ENCODE results near the gene CELA2B.
"Not testable (repeated sequence)": the region's sequence is repeated elsewhere in the genome, so short reads cannot be mapped to it uniquely, and the experiment has no call there.

Gene CELA2B

DNA sequence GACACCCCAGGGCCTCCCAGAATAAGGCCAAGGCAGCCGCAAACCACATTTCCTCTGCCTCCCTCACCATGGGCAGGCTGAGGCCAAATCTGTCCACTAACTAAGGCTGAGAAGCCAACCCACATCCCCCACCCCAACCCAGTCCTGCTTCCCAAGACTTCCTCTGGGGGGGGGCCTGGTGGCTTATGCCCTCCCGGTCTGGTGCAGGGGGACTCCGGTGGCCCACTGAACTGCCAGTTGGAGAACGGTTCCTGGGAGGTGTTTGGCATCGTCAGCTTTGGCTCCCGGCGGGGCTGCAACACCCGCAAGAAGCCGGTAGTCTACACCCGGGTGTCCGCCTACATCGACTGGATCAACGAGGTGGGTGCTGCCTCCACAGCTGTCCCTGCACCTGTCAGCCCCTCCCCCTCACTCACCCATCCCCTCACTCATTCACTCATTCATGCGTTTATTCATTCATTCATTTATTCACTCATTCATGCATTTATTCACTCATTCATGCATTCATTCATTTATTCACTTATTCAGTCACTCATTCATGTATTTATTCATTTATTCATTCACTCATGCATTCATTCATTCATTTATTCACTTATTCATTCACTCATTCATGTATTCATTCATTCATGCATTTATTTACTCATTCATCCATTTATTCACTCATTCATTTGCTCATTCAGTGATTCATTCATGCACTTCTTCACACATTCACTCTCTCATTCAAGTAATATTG is 30.3 kb upstream of the CELA2B start:
- no peak for DNase-seq

DNA sequence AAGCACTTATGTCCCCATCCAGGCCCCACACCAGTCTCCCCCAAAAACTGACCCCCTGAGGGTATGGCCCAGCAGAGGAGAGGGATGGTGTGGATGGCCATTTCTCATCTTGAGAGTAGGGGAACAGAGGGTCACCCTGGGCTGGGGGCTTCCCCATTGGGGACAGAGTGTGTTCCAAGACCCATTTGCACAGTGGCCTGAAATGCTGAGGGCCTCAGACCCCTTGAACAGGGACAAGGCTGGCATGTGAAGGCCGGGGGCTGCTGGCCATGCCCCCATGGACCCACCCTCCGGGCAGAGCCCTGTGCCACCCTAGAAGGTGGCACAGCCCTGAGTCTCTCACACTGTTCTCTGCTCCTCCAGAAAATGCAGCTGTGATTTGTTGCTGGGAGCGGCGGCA is 29.7 kb upstream of the CELA2B start:
- DNase-seq = no peak

DNA sequence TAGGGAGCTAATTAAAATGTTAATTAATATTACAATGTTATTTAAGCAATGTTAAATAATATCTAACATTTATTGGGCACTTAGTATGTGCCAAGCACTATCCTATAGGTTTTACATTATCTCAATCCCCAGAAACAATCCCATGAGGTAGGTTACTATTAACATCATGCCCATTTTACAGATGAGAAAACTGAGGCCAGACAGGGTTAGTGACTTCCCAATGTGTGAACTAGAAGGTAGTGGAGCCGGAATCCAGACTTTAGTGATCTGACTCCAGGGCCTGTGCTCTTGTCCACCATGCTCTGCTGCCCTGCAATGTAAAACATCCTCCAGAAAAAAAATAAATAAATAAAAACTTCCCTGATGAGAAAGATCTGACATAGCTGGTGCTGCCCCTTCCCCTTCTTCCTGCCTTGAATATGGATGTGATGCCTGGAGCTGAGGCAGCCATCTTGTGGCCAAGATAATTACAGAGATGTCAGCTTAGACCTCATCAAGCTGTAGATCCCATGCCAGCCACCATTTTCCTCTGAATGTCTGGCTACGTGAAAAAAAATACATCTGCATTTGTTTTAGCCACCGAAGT is 26.9 kb upstream of the CELA2B start:
- DNase-seq = no peak

DNA sequence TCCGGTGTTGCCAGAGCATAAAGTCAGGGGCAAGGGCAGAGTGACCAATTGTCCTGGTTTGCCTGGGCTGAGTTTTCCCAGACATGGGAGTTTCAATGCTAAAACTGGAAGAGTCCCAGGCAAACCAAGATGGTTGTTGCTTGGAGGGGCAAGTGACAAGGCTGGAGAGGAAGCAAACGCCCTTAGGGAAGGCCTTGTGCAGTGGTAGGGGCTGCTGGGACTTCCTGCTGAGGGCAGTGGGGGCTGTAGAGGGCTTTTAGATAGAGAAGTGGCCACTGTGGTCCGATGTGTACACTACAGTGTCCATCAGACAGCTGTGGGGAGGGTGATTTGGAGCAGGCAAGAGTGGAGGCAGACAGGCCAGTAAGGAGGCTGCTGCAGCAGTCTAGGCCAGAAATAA is 26.3 kb upstream of the CELA2B start:
- no peak for DNase-seq

DNA sequence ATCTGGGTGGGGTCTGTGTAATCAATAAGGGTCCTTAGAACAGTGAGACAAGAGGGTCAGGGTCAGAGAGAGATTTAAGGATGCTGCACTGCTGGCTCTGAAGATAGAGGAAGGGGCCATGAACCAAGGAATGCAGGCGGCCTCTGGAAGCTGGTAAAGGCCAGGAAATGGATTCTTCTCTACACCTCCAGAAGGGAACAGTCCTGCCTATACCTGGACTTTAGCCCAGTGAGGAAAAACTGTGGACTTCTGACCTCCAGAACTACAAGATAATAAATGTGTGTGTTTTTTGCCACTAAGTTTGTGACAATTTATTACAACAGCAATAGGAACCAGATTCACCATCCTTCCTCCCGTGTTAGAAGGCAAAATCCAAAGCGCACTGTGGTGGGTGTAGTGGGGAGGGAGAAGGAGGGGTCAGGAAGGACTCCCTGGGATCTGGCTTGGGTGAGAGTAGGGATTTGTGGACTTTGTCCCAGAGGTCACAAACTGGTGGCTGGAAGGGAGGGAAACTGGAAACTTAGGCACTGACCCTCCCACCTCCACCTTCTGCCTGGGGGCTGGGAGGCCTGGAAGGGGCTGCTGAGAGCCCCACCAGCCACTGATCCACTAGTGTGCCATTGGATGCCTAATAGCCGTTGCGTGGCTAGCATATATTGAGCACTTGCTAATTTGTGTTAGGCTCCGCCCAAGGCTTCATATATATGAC is 24.7 kb upstream of the CELA2B start:
- no peak for DNase-seq

DNA sequence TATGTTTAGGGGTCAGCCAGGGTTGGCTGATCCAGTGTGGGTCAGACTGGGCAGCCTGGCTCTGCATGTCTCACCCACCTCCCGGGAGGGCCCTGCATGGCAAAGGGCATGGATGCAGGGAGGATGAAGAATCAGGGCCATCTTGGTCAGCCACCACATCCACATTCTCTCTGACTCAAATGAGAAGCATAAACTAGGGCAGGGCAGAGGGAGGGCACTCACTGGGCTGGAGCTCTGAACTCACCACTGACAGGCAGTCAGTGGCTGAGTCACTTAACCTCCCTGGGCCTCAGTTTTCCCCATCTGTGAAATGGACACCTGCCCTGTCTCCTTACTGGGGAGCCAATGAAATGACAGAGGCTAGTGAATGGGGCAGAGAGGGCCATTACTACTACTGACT is 23.7 kb upstream of the CELA2B start:
- DNase-seq = no peak

DNA sequence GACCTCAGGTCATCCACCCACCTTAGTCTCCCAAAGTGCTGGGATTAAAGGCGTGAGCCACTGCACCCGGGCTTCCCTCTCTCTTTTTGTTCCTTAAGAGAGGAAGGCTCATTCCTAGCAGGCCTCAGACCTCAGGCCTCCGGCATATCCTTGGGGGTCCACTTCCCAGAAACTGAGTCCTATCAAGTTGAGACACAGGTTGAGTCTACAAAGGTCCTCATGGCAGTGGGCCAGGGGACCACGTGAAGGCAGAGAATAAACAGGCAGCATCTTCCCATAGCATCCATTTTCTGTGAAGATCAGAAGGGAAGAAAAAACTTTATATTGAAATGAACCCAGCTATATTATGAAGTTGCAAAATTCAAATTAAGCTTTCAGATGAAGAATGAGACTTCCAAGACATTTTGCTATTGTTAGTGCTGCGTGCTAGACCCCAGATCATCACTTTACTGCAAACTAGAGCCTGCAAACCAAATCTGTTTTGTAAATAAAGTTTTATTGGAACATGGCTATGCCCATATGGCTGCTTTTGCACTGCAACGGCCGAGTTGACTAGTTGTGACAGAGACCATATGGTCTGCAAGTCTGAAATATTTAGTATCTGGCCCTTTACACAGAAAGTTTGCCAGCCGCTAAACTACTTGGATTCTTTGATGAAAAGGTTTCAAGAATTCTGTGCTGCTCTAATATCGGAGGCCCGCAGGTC is 22.9 kb upstream of the CELA2B start:
- no peak for DNase-seq

DNA sequence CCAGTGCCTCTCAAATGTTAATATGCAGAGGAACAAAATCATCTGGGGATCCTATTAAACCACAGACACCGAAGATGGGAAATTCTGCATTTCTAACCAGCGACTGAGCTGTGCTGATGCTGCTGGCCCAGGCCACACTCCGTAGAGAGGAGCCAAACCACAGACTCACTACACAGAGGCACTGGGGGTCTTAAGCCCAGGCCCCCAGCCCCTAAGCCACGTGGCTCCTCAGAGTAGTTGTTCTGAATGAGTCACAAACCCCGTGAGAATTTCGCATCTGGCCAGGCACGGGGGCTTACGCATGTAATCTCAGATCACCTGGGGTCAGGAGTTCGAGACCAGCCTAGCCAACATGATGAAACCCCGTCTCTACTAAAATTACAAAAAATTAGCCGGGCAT is 22.2 kb upstream of the CELA2B start:
- no peak for DNase-seq

DNA sequence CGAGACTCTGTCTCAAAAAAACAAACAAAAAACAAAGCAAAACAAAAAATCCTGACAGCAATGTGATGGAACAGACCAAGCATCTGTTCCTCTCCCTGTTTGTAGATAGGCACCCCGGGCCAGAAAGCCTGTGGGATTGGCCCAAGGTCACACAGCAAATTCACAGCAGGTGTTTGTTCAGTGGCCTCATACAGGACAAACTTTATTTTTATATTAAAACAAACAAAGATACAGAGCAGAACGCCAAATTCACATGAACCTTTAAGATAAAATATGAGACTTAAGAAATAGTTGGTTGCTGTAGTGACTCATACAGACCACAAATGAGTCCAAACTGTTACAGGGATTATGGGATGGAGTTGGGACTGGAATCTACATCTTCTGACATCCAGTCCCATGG is 21.6 kb upstream of the CELA2B start:
- no peak for DNase-seq

DNA sequence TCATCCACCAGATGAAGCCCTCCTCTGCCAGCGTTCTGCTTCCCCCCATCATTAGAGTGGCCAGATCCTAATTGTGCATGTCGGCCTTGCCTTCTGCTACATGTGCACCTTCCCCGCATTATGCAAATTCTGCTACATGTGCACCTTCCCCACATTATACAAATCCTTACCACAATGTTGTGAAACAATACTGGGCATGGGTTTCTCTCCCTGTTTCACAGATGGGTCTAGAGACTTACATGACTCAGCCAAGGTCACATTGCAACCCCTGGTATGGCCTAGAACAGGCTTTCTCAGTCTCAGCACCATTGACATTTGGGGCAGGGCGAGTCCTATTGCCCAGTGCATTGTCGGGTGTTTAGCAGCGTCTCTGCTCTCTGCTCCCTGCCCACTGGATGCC is 20.4 kb upstream of the CELA2B start:
- DNase-seq = no peak

DNA sequence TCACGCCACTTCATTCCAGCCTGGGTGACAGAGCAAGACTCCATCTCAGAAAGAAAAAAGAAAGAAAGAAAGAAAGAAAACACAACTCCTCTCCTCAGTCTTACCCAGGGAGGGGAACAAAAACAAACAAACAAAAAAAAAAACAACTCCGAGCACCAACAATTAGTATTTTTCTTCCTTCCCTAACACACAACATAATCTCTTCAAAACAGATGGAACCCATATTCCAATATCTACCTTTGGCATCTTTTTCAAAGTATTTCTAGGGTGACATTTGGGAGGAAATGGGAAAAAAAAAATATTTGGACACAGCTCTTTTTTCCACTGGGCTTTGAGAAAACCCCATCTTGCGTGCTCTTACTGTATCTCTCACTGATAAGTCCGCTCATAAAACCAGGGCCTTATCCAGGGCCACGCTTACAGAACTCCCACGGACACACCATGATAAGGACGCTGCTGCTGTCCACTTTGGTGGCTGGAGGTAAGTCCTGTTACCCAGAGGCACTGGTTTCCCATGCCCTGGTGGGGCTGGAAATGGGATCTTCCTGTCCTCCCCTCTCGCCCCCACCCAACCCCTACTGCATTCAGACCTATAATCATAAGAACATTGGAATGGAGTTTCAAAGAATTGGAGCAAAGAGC is 19.5 kb upstream of the CELA2B start, which contains the start of gene CELA2A:
CELA2A (plus strand) TSS at position 420 of the 642 bp plus-strand sequence; CDS start at position 442, 22 bp downstream.
- DNase-seq = no peak

DNA sequence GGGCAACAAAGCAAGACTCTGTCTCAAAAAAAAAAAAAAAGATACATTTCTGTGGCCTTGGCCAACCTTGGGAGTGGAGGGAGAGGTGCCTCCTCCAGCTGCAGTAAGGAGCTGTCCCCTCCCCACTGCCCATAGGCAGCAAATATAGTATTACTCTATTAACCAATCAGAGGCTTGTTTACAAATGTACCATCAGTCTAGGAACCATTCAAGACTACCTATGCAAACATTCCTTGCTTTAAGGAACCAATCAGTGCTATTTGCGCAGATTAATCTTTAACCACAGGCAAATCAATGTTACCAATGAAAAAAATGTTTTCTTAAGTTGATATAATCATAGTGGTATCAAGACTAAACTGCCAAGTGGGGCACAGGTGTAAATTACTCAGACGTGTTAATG is 18.3 kb upstream of the CELA2B start:
- no peak for DNase-seq

DNA sequence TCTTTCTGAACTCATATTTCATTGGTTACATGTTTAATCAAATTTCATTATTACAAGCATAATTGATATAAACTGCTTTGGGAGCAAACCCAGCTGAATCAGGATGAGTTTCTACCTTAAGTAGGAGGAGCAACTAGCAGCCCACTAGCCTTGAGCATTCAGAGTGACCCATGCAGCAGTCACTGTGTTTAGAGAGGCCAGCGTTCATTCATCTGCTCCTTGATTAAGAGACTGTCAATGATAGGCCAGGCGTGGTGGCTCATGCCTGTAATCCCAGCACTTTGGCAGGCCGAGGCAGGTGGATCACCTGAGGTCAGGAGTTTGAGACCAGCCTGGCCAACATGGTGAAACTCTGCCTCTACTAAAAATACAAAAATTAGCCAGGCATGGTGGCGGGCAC is 17.5 kb upstream of the CELA2B start:
- not testable (repeated sequence) for DNase-seq

DNA sequence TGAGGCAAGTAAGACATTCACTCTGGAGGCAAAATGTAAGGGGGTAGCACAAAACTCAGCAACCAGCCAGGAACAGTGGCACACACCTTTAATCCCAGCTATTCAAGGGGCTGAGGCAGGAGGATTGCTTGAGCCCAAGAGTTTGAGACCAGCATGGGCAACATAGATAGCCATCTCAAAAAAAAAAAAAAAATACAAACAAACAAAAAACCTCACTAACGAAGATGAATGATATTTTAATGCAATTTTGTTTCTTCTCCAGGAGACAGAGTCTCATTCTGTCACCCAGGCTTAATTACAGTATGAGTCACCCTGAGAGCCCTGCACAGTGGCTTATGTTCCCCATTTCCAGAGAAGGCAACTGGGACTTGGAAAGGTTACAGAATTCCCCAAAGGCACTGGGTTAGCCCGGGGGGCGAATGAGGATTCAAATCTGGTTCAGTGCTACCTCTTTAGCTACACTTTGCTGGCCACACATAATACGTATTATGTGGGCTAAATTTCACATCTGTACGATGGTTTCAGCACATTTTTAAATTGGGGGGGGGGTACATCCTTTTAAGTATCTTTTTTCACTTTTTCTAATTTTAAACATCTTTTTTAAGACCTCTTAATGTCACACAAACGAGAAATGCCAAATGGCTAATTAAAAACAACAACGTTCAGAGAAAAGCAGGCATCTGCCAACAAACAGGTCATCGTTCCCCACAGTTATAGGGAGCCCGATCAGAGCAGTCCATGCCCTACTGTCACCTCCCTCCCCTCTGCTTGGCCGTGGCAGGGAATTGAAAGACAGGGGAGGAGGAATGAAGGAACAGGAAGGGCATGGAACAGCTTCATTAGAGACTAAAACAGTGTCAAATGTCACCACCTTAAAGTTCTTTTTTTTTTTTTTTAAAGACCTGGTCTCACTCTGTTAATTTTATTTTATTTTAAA is 15.9 kb upstream of the CELA2B start:
- DNase-seq = no peak

DNA sequence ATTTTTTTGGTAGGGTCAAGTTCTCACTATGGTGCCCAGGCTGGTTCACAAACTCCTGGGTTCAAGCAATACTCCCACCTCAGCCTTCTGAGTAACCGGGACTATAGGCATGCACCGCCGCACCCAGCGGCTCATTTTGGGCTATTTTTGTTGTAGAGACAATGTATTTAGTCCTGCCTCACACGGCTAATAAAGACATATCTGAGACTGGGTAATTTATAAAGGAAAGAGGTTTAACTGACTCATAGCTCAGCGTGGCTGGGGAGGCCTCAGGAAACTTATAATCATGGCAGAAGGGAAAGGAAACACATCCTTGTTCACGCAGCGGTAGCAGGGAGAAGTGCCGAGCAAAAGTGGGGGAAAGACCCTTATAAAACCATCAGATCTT is 15.2 kb upstream of the CELA2B start:
- no peak for DNase-seq

DNA sequence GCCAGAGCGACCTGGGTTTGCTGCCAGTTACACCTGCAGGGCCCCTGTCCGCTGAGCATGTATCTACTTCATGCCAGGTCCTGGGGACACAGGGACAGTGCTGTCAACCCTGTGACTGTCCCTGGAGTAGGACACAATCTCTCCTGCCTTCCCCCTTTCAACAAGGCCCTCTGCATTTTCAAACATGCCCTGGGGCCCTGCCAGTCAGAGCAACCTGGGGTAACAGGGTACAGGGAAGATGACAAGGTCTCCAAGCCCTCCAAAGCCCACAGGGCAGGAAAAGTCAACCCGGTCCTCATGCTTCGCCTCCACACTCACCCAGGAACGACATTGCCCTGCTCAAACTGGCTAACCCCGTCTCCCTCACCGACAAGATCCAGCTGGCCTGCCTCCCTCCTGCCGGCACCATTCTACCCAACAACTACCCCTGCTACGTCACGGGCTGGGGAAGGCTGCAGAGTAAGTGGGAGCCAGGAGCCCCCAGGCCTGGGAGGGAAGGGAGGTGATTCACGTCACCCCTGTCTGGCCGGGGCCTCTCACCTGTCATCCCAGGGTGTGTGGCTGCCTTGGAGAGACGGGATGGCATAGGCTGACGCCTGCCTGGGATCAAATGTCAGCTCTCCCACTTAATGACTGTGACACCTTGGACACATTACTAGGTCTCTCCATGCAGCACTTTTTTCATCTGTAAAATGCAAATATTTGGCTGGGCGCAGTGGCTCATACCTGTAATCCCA is 12.7 kb upstream of the CELA2B start:
- DNase-seq = not testable (repeated sequence)

DNA sequence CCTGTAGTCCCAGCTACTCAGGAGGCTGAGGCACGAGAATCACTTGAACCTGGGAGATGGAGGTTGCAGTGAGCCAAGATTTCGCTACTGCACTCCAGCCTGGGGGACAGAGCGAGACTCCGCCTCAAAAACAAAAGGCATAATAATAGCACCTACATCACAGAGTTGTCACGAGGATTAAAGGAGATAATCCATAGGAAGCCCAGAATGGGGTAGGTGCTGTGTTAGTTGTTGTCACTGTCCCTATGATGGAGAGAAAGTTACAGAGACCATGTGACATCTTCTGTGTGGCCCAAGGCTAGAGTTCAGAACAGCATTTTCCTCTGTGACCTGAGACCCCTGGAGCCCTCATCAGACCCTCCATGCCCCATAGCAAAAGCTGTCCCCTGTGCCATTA is 12.0 kb upstream of the CELA2B start:
- DNase-seq = not testable (repeated sequence)

DNA sequence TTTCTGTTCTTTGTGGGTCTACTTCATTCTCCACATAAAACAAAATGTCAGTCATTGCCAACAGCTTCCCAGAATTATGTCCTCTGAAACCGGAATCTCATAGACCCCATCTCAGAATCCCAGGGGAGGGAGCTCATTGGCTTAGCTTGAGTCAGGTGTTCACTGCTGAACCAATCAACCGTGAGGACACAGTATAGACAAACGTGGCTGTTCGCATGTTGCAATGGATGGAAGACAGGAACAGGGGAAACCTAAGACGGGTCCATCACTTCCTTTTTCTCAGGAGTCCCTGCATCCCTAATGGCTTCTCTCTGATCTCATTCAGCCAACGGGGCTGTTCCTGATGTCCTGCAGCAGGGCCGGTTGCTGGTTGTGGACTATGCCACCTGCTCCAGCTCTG is 10.2 kb upstream of the CELA2B start:
- no peak for DNase-seq

DNA sequence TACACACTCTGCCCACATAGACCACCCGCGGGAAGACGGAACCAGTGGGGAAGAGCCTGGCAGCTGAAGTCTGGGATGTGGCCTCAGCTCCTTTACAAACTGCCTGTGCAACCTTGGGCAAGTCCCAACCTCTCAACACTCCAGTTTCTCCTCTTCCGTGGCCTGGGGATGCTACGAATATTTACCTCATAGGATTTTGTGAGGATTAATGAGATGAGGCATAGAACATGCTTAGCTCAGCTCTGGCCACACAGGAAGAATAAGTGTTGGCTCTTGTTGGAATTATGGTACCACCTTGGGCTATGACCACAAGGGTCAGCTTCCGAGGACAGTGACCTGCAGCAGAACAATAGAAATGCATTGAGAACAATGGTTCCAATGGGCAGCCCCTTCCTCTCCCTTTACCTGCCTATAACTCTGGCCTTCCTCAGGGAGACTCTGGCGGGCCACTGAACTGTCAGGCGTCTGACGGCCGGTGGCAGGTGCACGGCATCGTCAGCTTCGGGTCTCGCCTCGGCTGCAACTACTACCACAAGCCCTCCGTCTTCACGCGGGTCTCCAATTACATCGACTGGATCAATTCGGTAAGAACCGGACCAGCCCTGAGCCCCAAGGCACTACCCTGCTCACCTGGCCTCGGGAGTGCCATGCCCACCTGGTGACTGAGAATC is 8.8 kb upstream of the CELA2B start:
- DNase-seq = not testable (repeated sequence)

DNA sequence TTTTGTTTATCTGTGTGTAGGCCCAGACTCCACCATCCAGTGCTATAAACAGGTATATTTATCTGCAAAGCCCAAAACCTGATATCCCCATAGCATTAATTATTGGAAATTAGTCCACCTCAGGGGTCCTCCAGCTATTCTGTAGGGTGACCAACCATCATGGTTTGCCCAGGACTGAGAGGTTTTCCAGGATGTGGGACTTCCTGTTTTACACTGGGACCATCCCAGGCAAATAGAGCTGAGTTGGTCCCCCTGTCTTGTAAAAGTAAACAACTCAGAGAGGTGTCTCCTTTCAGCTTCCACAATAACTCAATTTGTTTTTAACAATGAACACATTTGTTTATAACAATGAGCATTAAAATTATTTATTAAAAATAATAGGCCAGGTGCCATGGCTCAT is 7.8 kb upstream of the CELA2B start:
- no peak for DNase-seq

DNA sequence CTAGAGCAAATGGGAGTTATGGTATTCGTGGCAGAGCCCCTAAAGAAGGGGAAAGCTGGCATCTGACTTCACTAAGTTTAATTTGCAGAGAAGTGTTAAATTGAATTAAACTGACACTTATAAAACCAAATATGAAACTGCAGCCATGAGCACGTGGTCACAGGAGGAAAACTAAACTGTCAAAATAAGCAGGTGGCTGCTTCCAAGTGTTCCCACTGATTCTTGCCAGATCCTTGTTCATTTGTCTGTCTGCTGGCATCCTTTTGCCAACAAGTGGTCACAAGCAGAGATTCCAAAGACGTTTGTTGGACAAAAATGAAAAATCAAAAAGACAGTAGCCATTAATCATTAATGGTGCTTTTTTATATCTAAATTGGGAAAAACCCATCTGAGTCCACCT is 6.5 kb upstream of the CELA2B start:
- no peak for DNase-seq

Measured in NCI-H187 (cell line).